ENCODE results near the gene CPED1. TPM values are rescaled to one million over a fixed set of nuclear protein-coding genes. Genes with fewer than 3 reads are reported as not detected.

CPED1 gene
- total RNA-seq, 1 donor from 2014 or later = not detected

DNA sequence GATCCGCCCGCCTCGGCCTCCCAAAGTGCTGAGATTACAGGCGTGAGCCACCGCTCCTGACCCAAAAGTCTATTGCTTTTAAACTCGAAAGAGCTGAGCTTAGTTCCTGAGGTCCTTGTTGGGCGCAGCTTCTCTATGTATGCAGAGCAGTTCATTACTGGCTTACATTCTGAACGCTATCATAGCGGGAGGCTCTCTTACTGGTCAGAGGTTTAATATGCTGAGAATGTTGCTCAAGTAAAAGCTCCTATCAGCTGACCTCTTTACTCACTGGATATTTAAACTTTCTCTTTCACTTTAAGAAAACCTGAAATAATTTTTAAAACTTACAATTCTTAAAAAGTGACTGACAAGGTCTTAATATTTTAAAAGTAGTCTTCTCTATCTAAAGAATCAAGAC is 179.5 kb downstream of the CPED1 start:
- Histone ChIP-seq H3K36me3 (no peaks in the 10 kb centered on the region), H3K27me3 (no peaks in the 10 kb centered on the region), H2AFZ (replicated peaks) (no peak overlapping the region), H3K4me1 (peaks cover 13% of the 10 kb centered on the region), H4K20me1 (ENCODE audit: low read depth) (no peaks in the 10 kb centered on the region), H3F3A (ENCODE audit: low read depth) (no peaks in the 10 kb centered on the region), H3K4me2 (no peak overlapping the region), H3K9me3 (ENCODE audit: low read depth) (no peaks in the 10 kb centered on the region), H3K27ac (no peak overlapping the region), H3K4me3 (no peak overlapping the region), H3K9ac (no peak overlapping the region), H3K79me2 (ENCODE audit: low read depth) (no peaks in the 10 kb centered on the region)
- Mint-ChIP-seq H3K4me1 (peaks cover 19% of the 10 kb centered on the region), H3K36me3 (no peaks in the 10 kb centered on the region), H3K4me3 (no peak overlapping the region), H3K27ac (no peak overlapping the region), H3K27me3 (ENCODE audit: insufficient read depth, low read depth) (no peaks in the 10 kb centered on the region), H3K9me3 (no peaks in the 10 kb centered on the region)
- TF ChIP-seq EZH2phosphoT487 (IDR thresholded peaks at IDR 0.05) (no peak), EZH2 (IDR thresholded peaks at IDR 0.05) (no peak)
- TF ChIP-seq, protein P1, sequence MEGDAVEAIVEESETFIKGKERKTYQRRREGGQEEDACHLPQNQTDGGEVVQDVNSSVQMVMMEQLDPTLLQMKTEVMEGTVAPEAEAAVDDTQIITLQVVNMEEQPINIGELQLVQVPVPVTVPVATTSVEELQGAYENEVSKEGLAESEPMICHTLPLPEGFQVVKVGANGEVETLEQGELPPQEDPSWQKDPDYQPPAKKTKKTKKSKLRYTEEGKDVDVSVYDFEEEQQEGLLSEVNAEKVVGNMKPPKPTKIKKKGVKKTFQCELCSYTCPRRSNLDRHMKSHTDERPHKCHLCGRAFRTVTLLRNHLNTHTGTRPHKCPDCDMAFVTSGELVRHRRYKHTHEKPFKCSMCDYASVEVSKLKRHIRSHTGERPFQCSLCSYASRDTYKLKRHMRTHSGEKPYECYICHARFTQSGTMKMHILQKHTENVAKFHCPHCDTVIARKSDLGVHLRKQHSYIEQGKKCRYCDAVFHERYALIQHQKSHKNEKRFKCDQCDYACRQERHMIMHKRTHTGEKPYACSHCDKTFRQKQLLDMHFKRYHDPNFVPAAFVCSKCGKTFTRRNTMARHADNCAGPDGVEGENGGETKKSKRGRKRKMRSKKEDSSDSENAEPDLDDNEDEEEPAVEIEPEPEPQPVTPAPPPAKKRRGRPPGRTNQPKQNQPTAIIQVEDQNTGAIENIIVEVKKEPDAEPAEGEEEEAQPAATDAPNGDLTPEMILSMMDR (IDR thresholded peaks at IDR 0.05) = no peak
- DNase-seq (ENCODE audit: low spot score) = no peak

DNA sequence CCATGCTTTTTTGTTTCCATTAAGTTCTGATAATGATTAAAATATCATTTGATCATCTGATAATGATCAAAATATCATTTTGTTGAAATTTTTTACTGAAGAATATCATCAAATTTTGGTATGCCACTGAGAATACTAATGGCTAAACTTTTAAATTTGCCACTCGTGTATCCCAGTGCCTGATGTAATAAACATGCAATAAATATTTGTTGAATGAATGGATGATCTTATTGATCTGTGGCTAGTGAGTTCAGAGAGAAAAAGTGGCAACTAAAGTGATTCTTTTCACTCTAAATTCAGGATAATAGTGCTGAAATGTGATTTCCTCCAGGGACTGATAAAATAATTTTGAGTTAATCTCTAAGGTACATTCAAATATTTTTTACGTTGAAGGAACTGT is 181.0 kb downstream of the CPED1 start:
- Mint-ChIP-seq H3K27me3 (ENCODE audit: insufficient read depth, low read depth) (no peaks in the 10 kb centered on the region), H3K27ac (no peak overlapping the region), H3K4me1 (peaks cover 12% of the 10 kb centered on the region), H3K4me3 (no peak overlapping the region), H3K36me3 (no peaks in the 10 kb centered on the region), H3K9me3 (no peaks in the 10 kb centered on the region)
- no peak overlapping the region for H3K4me3 ChIP-seq
- no peaks in the 10 kb centered on the region for H3K79me2 ChIP-seq (ENCODE audit: low read depth)
- H3K4me1 ChIP-seq = peaks cover 10% of the 10 kb centered on the region
- no peaks in the 10 kb centered on the region for H4K20me1 ChIP-seq (ENCODE audit: low read depth)
- no peak for DNase-seq (ENCODE audit: low spot score)
- TF ChIP-seq EZH2phosphoT487 (IDR thresholded peaks at IDR 0.05) (no peak), EZH2 (IDR thresholded peaks at IDR 0.05) (no peak)
- TF ChIP-seq, protein P1 (IDR thresholded peaks at IDR 0.05) = no peak
- H3K4me2 ChIP-seq = no peak overlapping the region
- no peaks in the 10 kb centered on the region for H3K9me3 ChIP-seq (ENCODE audit: low read depth)
- no peak overlapping the region for H3K9ac ChIP-seq
- H3F3A ChIP-seq (ENCODE audit: low read depth) = no peaks in the 10 kb centered on the region
- no peaks in the 10 kb centered on the region for H3K27me3 ChIP-seq
- no peaks in the 10 kb centered on the region for H3K36me3 ChIP-seq
- no peak overlapping the region for H2AFZ ChIP-seq (replicated peaks)
- no peak overlapping the region for H3K27ac ChIP-seq

DNA sequence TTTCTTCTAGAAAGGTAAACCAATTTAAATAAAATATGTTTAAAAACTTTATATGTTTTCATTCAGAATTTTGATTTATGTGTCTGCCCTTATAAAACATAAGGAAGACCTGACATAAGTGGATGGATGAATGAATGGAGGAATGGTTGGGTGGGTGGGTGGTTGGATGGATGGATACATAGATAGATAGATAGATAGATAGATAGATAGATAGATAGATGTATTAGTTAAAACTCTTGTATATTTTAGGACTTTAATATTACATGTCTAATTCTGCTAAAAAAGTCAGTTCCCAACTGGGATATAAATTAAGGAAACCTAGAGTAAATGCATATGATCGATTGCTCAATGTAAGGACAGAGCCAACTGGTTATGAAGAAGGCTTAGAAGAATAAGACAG is 184.0 kb downstream of the CPED1 start:
- H3K27ac Mint-ChIP-seq = no peak overlapping the region
- Histone ChIP-seq H4K20me1 (ENCODE audit: low read depth) (no peaks in the 10 kb centered on the region), H3K4me3 (no peak overlapping the region), H3K9ac (no peak overlapping the region), H3K36me3 (no peaks in the 10 kb centered on the region), H3K4me2 (no peak overlapping the region), H3F3A (ENCODE audit: low read depth) (no peaks in the 10 kb centered on the region), H3K9me3 (ENCODE audit: low read depth) (no peaks in the 10 kb centered on the region), H2AFZ (replicated peaks) (no peak overlapping the region), H3K79me2 (ENCODE audit: low read depth) (no peaks in the 10 kb centered on the region), H3K27ac (no peak overlapping the region), H3K27me3 (no peaks in the 10 kb centered on the region), H3K4me1 (no peaks in the 10 kb centered on the region)
- no peaks in the 10 kb centered on the region for H3K9me3 Mint-ChIP-seq
- TF ChIP-seq EZH2phosphoT487 (IDR thresholded peaks at IDR 0.05) (no peak), EZH2 (IDR thresholded peaks at IDR 0.05) (no peak)
- TF ChIP-seq, protein P1 (IDR thresholded peaks at IDR 0.05) = no peak
- no peaks in the 10 kb centered on the region for H3K27me3 Mint-ChIP-seq (ENCODE audit: insufficient read depth, low read depth)
- H3K36me3 Mint-ChIP-seq = no peaks in the 10 kb centered on the region
- no peaks in the 10 kb centered on the region for H3K4me1 Mint-ChIP-seq
- H3K4me3 Mint-ChIP-seq = no peak overlapping the region
- DNase-seq (ENCODE audit: low spot score) = no peak
